GM12878 (cell line): ENCODE measurements around the gene GSTA4. TPM values are rescaled to one million over a fixed set of nuclear protein-coding genes. Genes with fewer than 3 reads are reported as not detected.

Experiments
- ATAC-seq: fragments of 200-7000 bp; cut with Tn5 transposase; 3 replicates; pipeline ENCODE4 v1.9.1; 2020; ENCODE audit warnings: mild to moderate bottlenecking, moderate library complexity
- BruUV-seq: library from RNA; stranded (reverse); fragments of 400-500 nt; replicated peaks from 2 replicates; lab custom pipeline; 2021; lab: Mats Ljungman, UMichigan
- CTCF ChIA-PET: fragments of 300-600 bp; sonication (Branson Sonifier 250); formaldehyde crosslinking; extraction: SDS; loops from one replicate; lab custom pipeline; 2021; ENCODE audit warnings: inconsistent platforms; lab: Yijun Ruan, JAX
- POLR2A ChIA-PET: fragments of 350-600 bp; formaldehyde crosslinking; extraction: SDS; loops from one replicate; lab custom pipeline; 2021; ENCODE audit warnings: inconsistent platforms; lab: Charles Lee
- RAD21 ChIA-PET: fragments of 300-600 bp; sonication (Branson Sonifier 250); formaldehyde crosslinking; loops from one replicate; lab custom pipeline; 2023; ENCODE audit warnings: antibody characterized with exemption; ENCODE audit not compliant: unreplicated experiment; lab: Charles Lee
- SMC1A ChIA-PET: fragments of 300-600 bp; sonication (Branson Sonifier 250); formaldehyde crosslinking; loops from one replicate; lab custom pipeline; 2023; ENCODE audit not compliant: unreplicated experiment, uncharacterized antibody; lab: Charles Lee
- DNase-seq: peaks from one replicate; pipeline ENCODE4 v3.0.0-alpha.2; 2011; ENCODE audit warnings: low read depth, low spot score
- FAIRE-seq: peaks from 3 replicates; lab custom pipeline; 2011; peaks lifted over from hg19 to GRCh38; lab: Jason Lieb, UNC
- H2AFZ ChIP-seq: 2 replicates; pipeline ENCODE4 v1.6.0; 2011; ENCODE audit warnings: low read depth, low read length, control low read depth; ENCODE audit not compliant: control insufficient read depth
- H3K27ac ChIP-seq: 2 replicates; pipeline ENCODE4 v1.5.1; 2011; ENCODE audit warnings: control low read depth; ENCODE audit not compliant: control insufficient read depth, insufficient read depth
- H3K27me3 ChIP-seq, 2 experiments: replicated peaks in 1 of 2; 2 replicates each; pipeline versions ENCODE4 v1.6.0 to v1.6.1; 2011; ENCODE audit warnings: low read length in 1 of 2; ENCODE audit not compliant: control insufficient read depth in 2 of 2, insufficient read depth in 2 of 2
- H3K36me3 ChIP-seq, 2 experiments: 2 replicates each; pipeline ENCODE4 v1.5.1; 2011; ENCODE audit warnings: low read length in 1 of 2; ENCODE audit not compliant: control insufficient read depth in 2 of 2, insufficient read depth in 2 of 2
- H3K4me1 ChIP-seq: 2 replicates; pipeline ENCODE4 v1.6.1; 2011; ENCODE audit warnings: mild to moderate bottlenecking, low read length, moderate library complexity, mixed read lengths; ENCODE audit not compliant: control insufficient read depth, insufficient read depth
- H3K4me2 ChIP-seq: 2 replicates; pipeline ENCODE4 v1.6.0; 2011; ENCODE audit warnings: control low read depth; ENCODE audit not compliant: control insufficient read depth, insufficient read depth
- H3K4me3 ChIP-seq: fragments of 200-600 bp; sonication (generic); 2 replicates; pipeline ENCODE4 v1.5.1; 2016
- H3K79me2 ChIP-seq: 2 replicates; pipeline ENCODE4 v1.6.0; 2011; ENCODE audit warnings: low read length; ENCODE audit not compliant: control insufficient read depth, insufficient read depth
- H3K9ac ChIP-seq: 2 replicates; pipeline ENCODE4 v1.8.0; 2011; ENCODE audit warnings: low read length, control low read depth, mixed read lengths; ENCODE audit not compliant: control insufficient read depth, insufficient read depth
- H3K9me3 ChIP-seq: replicated peaks from 3 replicates; pipeline ENCODE4 v1.5.1; 2011; ENCODE audit warnings: mild to moderate bottlenecking, low read length; ENCODE audit not compliant: control insufficient read depth, insufficient read depth
- H4K20me1 ChIP-seq: 2 replicates; pipeline ENCODE4 v1.6.0; 2011; ENCODE audit not compliant: control insufficient read depth, insufficient read depth
- CBX3 ChIP-seq: fragments of 200-600 bp; sonication (generic); IDR thresholded peaks from 2 replicates; pipeline ENCODE4 v1.6.1; 2016; ENCODE audit warnings: low read depth, borderline replicate concordance
- MEF2A ChIP-seq: IDR thresholded peaks from 2 replicates; pipeline ENCODE4 v1.6.1; 2011; ENCODE audit warnings: low read depth, mild to moderate bottlenecking, low read length, moderate library complexity; ENCODE audit not compliant: insufficient read depth
- NR2C1 ChIP-seq: fragments of 450-650 bp; IDR thresholded peaks from 2 replicates; pipeline ENCODE4 v1.6.1; 2017; ENCODE audit warnings: antibody characterized with exemption, mild to moderate bottlenecking, moderate library complexity
- RB1 ChIP-seq: fragments of 450-650 bp; formaldehyde crosslinking; IDR thresholded peaks from 2 replicates; pipeline ENCODE4 v1.6.1; 2017; ENCODE audit warnings: mild to moderate bottlenecking, borderline replicate concordance
- SMARCA5 ChIP-seq: fragments of 450-650 bp; IDR thresholded peaks from 2 replicates; pipeline ENCODE4 v1.6.1; 2017; ENCODE audit warnings: mild to moderate bottlenecking
- SP1 ChIP-seq: IDR thresholded peaks from one replicate; pipeline ENCODE4 v1.6.1; 2011; ENCODE audit warnings: low read depth, low read length
- WGBS: methylation state at CpG from one replicate; pipeline ENCODE4 v1.1.6; 2016; ENCODE audit warnings: low lambda C conversion rate; ENCODE audit not compliant: insufficient replicate concordance, insufficient coverage; ENCODE audit errors: missing lambda C conversion rate; 5-methylcytosine and 5-hydroxymethylcytosine counted together
- in situ Hi-C: fragments of 300-500 bp; cut with MboI; formaldehyde crosslinking; loops from 9 replicates; pipeline ENCODE4 v1.14.3; 2018; ENCODE audit warnings: mixed read lengths
- intact Hi-C: fragments of 100-400 bp; cut with micrococcal nuclease; formaldehyde crosslinking; loops from one replicate; pipeline ENCODE4 v1.14.2; 2022; ENCODE audit not compliant: unreplicated experiment
- polyA plus RNA-seq, 11 experiments: library from polyadenylated mRNA; depleted of rRNA in 4 of 11; unstranded in 6 of 11; stranded (reverse) in 5 of 11; fragments of >200 nt; fragmentation: Nextera tagmentation in 4 of 11; fragmentation: Illumina TruSeq in 1 of 11; extraction: Ambion mirVana in 4 of 11; extraction: Trizol in 1 of 11; gene quantifications; 1 replicate in 1 of 11; 2 replicates in 10 of 11; pipeline versions ENCODE4 v1.2.1 to v1.2.3, GENCODE V29; 2011 to 2016; ENCODE audit warnings: inconsistent platforms in 2 of 11, missing spikeins in 2 of 11, low read depth in 1 of 11
- total RNA-seq, 4 experiments: library from RNA; depleted of rRNA in 3 of 4; stranded (reverse); fragments of >200 nt in 3 of 4; fragmentation: Illumina TruSeq in 1 of 4; extraction: Trizol in 1 of 4; gene quantifications; 2 replicates each; pipeline versions ENCODE4 v1.2.1 to v1.2.3, GENCODE V29; 2013 to 2021
- TF ChIP-seq, protein P1 (sequence below): fragments of 450-650 bp; IDR thresholded peaks from 2 replicates; pipeline ENCODE4 v1.6.1; 2017; ENCODE audit warnings: mild to moderate bottlenecking, low read depth, inconsistent platforms; ENCODE audit not compliant: poor library complexity, severe bottlenecking

GSTA4 gene
- total and polyA plus RNA-seq, 10 of the 15 experiments (the other 5 are each of a cell fraction or from before 2014, with no cell fraction given) = 1.9 to 9.7 (median 4.4) TPM

DNA sequence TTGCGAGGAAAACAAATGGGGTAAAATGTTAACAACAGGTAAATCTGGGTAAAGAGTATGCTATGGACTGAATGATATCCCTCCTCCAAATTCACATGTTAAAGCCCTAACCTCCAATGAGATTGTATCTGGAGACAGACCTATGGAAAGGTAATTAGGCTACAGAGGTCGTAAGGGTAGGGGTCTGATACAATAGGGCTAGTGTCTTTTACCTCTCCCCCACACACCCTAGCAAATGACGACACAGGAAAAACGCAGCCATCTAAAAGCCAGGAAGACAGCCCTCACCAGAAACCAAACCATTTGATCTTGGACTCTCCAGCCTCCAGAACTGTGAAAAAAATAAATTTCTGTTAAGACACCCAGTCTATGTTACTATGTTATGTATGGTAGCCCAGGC is 49.5 kb upstream of the GSTA4 start (continued):
- TF ChIP-seq RB1 = no peak

DNA sequence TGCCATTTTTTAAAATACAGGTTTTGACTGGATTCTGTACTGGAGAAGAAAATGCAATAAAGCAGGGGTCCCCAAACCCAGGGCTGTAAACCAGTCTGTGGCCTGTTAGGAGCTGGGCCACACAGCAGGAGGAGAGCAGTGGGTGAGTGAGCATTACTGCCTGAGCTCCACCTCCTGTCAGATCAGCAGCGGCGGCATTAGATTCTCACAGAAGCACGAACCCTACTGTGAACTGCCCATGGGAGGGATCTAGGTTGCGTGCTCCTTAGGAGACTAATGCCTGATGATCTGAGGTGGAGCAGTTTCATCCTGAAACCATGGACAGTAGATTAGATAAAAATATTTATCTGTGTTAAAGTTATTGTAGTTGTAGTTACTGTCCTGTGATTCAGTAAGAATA is 49.0 kb upstream of the GSTA4 start:
- DNase-seq = no peak
- Histone ChIP-seq H3K79me2 (no peaks in the 10 kb centered on the region), H3K9me3 (no peaks in the 10 kb centered on the region), H3K4me2 (no peak overlapping the region), H3K4me1 (0 out of 2 replicates have a peak, but pooled peaks cover 7% of the 10 kb centered on the region), H2AFZ (no peak overlapping the region), H3K9ac (no peak overlapping the region), H3K27ac (no peak overlapping the region), H3K27me3 (no peaks in the 10 kb centered on the region), H4K20me1 (no peaks in the 10 kb centered on the region), H3K4me3 (no peak overlapping the region), H3K36me3 (peaks cover 2% of the 10 kb centered on the region in 2 experiments; a peak in 2 of 4 replicates)
- ChIA-PET POLR2A (interaction anchor here (0.7 kb wide), 1 partner anchor 22 kb away, joined by 3 read pairs; no protein-coding TSS in a partner anchor), CTCF (interaction anchor here (1.0 kb wide), 1 partner anchor 12 kb away, joined by 3 read pairs; no protein-coding TSS in a partner anchor), RAD21 (no interaction called here), SMC1A (interaction anchor here (1.1 kb wide), 1 partner anchor 43 kb away, joined by 3 read pairs; no protein-coding TSS in a partner anchor)
- intact Hi-C loops (no loop called here), in situ Hi-C loops (no loop called here)
- WGBS = 78% methylated on average over 4 of the region's 4 CpGs
- no peak for ATAC-seq
- BruUV-seq = no TSS peak
- no peak for FAIRE-seq
- no peak for TF ChIP-seq MEF2A
- TF ChIP-seq, protein P1, sequence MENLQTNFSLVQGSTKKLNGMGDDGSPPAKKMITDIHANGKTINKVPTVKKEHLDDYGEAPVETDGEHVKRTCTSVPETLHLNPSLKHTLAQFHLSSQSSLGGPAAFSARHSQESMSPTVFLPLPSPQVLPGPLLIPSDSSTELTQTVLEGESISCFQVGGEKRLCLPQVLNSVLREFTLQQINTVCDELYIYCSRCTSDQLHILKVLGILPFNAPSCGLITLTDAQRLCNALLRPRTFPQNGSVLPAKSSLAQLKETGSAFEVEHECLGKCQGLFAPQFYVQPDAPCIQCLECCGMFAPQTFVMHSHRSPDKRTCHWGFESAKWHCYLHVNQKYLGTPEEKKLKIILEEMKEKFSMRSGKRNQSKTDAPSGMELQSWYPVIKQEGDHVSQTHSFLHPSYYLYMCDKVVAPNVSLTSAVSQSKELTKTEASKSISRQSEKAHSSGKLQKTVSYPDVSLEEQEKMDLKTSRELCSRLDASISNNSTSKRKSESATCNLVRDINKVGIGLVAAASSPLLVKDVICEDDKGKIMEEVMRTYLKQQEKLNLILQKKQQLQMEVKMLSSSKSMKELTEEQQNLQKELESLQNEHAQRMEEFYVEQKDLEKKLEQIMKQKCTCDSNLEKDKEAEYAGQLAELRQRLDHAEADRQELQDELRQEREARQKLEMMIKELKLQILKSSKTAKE = no peak
- no peak for TF ChIP-seq CBX3
- TF ChIP-seq SP1 = no peak
- TF ChIP-seq NR2C1 = no peak
- no peak for TF ChIP-seq SMARCA5
